Measurements from ENCODE around the gene GGT5.
"Not testable (repeated sequence)": the region's sequence is repeated elsewhere in the genome, so short reads cannot be mapped to it uniquely, and the experiment has no call there.

GGT5 gene

GRCh38 chr22:24289741-24290163 is 44.9 kb upstream of the GGT5 start:
- Histone ChIP-seq H3K79me2 (ENCODE audit: control insufficient read depth, low read length) (peaks cover 90% of the 10 kb centered on the region), H3K9me3 (ENCODE audit: control insufficient read depth, insufficient read depth, low read length) (no peaks in the 10 kb centered on the region), H3K4me1 (ENCODE audit: control insufficient read depth, low read length) (peaks cover 18% of the 10 kb centered on the region), H3K4me3 (ENCODE audit: low read length) (no peak overlapping the region), H4K20me1 (ENCODE audit: control insufficient read depth, insufficient read depth, low read depth, low read length) (peaks cover 23% of the 10 kb centered on the region; the same call in 1 of the 2 replicates), H3K27ac (ENCODE audit: low read depth, low read length) (no peak overlapping the region), H3K36me3 (ENCODE audit: control insufficient read depth, low read length) (peaks cover 26% of the 10 kb centered on the region), H3K27me3 (ENCODE audit: control insufficient read depth, low read length) (no peaks in the 10 kb centered on the region), H3K9me2 (replicated peaks; ENCODE audit: control insufficient read depth, low read length) (no peaks in the 10 kb centered on the region), H3K4me2 (ENCODE audit: low read length) (no peak overlapping the region), H3F3A (ENCODE audit: control insufficient read depth, insufficient read depth) (no peaks in the 10 kb centered on the region)
- no peak for TF ChIP-seq CTCF (IDR thresholded peaks at IDR 0.05; ENCODE audit: low read depth, low read length, poor library complexity, severe bottlenecking)
- no peak for TF ChIP-seq EZH2phosphoT487 (IDR thresholded peaks at IDR 0.05; ENCODE audit: borderline replicate concordance, low read length)

- Histone ChIP-seq H3K27ac (ENCODE audit: low read depth, low read length) (no peak overlapping the region), H3K9me3 (ENCODE audit: control insufficient read depth, insufficient read depth, low read length) (no peaks in the 10 kb centered on the region), H3K9me2 (replicated peaks; ENCODE audit: control insufficient read depth, low read length) (no peaks in the 10 kb centered on the region), H3K79me2 (ENCODE audit: control insufficient read depth, low read length) (peaks cover 90% of the 10 kb centered on the region), H3K27me3 (ENCODE audit: control insufficient read depth, low read length) (no peaks in the 10 kb centered on the region), H3K4me1 (ENCODE audit: control insufficient read depth, low read length) (peaks cover 20% of the 10 kb centered on the region), H3K36me3 (ENCODE audit: control insufficient read depth, low read length) (peaks cover 28% of the 10 kb centered on the region), H3K4me3 (ENCODE audit: low read length) (no peak overlapping the region), H3F3A (ENCODE audit: control insufficient read depth, insufficient read depth) (no peaks in the 10 kb centered on the region), H4K20me1 (ENCODE audit: control insufficient read depth, insufficient read depth, low read depth, low read length) (peaks cover 24% of the 10 kb centered on the region; the same call in 1 of the 2 replicates), H3K4me2 (ENCODE audit: low read length) (no peak overlapping the region)
- TF ChIP-seq EZH2phosphoT487 (IDR thresholded peaks at IDR 0.05; ENCODE audit: borderline replicate concordance, low read length), result no peak
- TF ChIP-seq CTCF (IDR thresholded peaks at IDR 0.05; ENCODE audit: low read depth, low read length, poor library complexity, severe bottlenecking), result no peak
Observed at GRCh38 chr22:24289114-24289513, 44.2 kb upstream of the GGT5 start.

- H3F3A ChIP-seq (ENCODE audit: control insufficient read depth, insufficient read depth); H3K4me3 ChIP-seq (ENCODE audit: low read length); H3K9me2 ChIP-seq (replicated peaks; ENCODE audit: control insufficient read depth, low read length); H3K27ac ChIP-seq (ENCODE audit: low read depth, low read length); H3K4me2 ChIP-seq (ENCODE audit: low read length); H3K9me3 ChIP-seq (ENCODE audit: control insufficient read depth, insufficient read depth, low read length); H3K27me3 ChIP-seq (ENCODE audit: control insufficient read depth, low read length): not testable (repeated sequence)
- peaks cover 20% of the 10 kb centered on the region for H3K4me1 ChIP-seq (ENCODE audit: control insufficient read depth, low read length)
- H4K20me1 ChIP-seq (ENCODE audit: control insufficient read depth, insufficient read depth, low read depth, low read length), result peaks cover 24% of the 10 kb centered on the region; the same call in 1 of the 2 replicates
- H3K36me3 ChIP-seq (ENCODE audit: control insufficient read depth, low read length), result peaks cover 28% of the 10 kb centered on the region
- peaks cover 96% of the 10 kb centered on the region for H3K79me2 ChIP-seq (ENCODE audit: control insufficient read depth, low read length)
Observed at GRCh38 chr22:24287801-24288200, 42.9 kb upstream of the GGT5 start.

- H3F3A ChIP-seq (ENCODE audit: control insufficient read depth, insufficient read depth); H3K9me3 ChIP-seq (ENCODE audit: control insufficient read depth, insufficient read depth, low read length); H3K27me3 ChIP-seq (ENCODE audit: control insufficient read depth, low read length); H3K9me2 ChIP-seq (replicated peaks; ENCODE audit: control insufficient read depth, low read length); H3K4me3 ChIP-seq (ENCODE audit: low read length); H3K27ac ChIP-seq (ENCODE audit: low read depth, low read length); H3K4me2 ChIP-seq (ENCODE audit: low read length): not testable (repeated sequence)
- Histone ChIP-seq H3K4me1 (ENCODE audit: control insufficient read depth, low read length) (peaks cover 20% of the 10 kb centered on the region), H3K36me3 (ENCODE audit: control insufficient read depth, low read length) (peaks cover 28% of the 10 kb centered on the region), H4K20me1 (ENCODE audit: control insufficient read depth, insufficient read depth, low read depth, low read length) (peaks cover 24% of the 10 kb centered on the region; the same call in 1 of the 2 replicates), H3K79me2 (ENCODE audit: control insufficient read depth, low read length) (peaks cover 96% of the 10 kb centered on the region)
Observed at GRCh38 chr22:24287212-24287611, 42.3 kb upstream of the GGT5 start.
